Left lung (tissue), 10 donors: ENCODE measurements around the gene RNU2-63P. TPM values are rescaled to one million over a fixed set of nuclear protein-coding genes. Genes with fewer than 3 reads are reported as not detected.
A peak's percentile ranks its signal among the peaks of the same experiment; 100 is the strongest.
"Not testable (repeated sequence)": the region's sequence is repeated elsewhere in the genome, so short reads cannot be mapped to it uniquely, and the experiment has no call there.

ENCODE experiments used
- ATAC-seq: fragments of 200-7000 bp; cut with Tn5 transposase; one replicate; pipeline ENCODE4 v1.9.1; 2020; ENCODE audit warnings: moderate library complexity
- DNase-seq, 4 donors: peaks; one replicate each; pipeline ENCODE4 v3.0.0-alpha.2; 2013 to 2020
- H3K27ac ChIP-seq, 2 donors: fragments of 200-600 bp; sonication (generic) in 1 of 2; one replicate each; pipeline versions ENCODE4 v1.5.0 to v1.8.0; 2020 to 2021
- H3K27me3 ChIP-seq, 2 donors: fragments of 200-600 bp; sonication (generic) in 1 of 2; one replicate each; pipeline versions ENCODE4 v1.5.0 to v1.8.0; 2020 to 2021
- H3K36me3 ChIP-seq, 2 donors: fragments of 200-600 bp; sonication (generic) in 1 of 2; one replicate each; pipeline versions ENCODE4 v1.5.0 to v1.8.0; 2020 to 2021
- H3K4me1 ChIP-seq, 2 donors: fragments of 200-600 bp; one replicate each; pipeline ENCODE4 v1.8.0; 2021
- H3K4me3 ChIP-seq, 2 donors: fragments of 200-600 bp; sonication (generic) in 1 of 2; one replicate each; pipeline versions ENCODE4 v1.5.0 to v1.8.0; 2020 to 2021; ENCODE audit warnings: mild to moderate bottlenecking in 1 of 2
- H3K9me3 ChIP-seq, 2 donors: fragments of 200-600 bp; sonication (generic) in 1 of 2; one replicate each; pipeline versions ENCODE4 v1.5.0 to v1.8.0; 2020 to 2021
- intact Hi-C, 2 donors: fragments of 100-400 bp; cut with DNase I; formaldehyde crosslinking; loops; one replicate each; pipeline versions ENCODE4 v1.11.2 to v1.14.2; 2022
- polyA plus RNA-seq, 6 donors: library from polyadenylated mRNA; unstranded; fragments of 120-200 nt; gene quantifications; one replicate each; pipeline ENCODE4 v1.2.1, GENCODE V29; 2013; ENCODE audit not compliant: insufficient read length in 6 of 6
- total RNA-seq, 2 donors: library from RNA; stranded (reverse); fragmentation: NEBNext Ultra II Directional; extraction: Animal tissue kit (Norgen Biotek cat#: 25700); gene quantifications; one replicate each; pipeline ENCODE4 v1.2.1, GENCODE V29; 2021
- TF ChIP-seq, protein P1 (sequence below), 2 donors: fragments of 200-600 bp; sonication (generic) in 1 of 2; IDR thresholded peaks; one replicate each; pipeline versions ENCODE4 v1.5.0 to v1.8.0; 2021; ENCODE audit warnings: antibody characterized with exemption in 2 of 2
- donor health status: DM: no; HTN: yes; CAD: no.
- donor health status: DM: no; HTN: no; CAD: no.

The RNU2-63P gene
- total and polyA plus RNA-seq, 8 donors: 1.1 to 1.7 TPM; not detected in 6

- TF ChIP-seq, protein P1, sequence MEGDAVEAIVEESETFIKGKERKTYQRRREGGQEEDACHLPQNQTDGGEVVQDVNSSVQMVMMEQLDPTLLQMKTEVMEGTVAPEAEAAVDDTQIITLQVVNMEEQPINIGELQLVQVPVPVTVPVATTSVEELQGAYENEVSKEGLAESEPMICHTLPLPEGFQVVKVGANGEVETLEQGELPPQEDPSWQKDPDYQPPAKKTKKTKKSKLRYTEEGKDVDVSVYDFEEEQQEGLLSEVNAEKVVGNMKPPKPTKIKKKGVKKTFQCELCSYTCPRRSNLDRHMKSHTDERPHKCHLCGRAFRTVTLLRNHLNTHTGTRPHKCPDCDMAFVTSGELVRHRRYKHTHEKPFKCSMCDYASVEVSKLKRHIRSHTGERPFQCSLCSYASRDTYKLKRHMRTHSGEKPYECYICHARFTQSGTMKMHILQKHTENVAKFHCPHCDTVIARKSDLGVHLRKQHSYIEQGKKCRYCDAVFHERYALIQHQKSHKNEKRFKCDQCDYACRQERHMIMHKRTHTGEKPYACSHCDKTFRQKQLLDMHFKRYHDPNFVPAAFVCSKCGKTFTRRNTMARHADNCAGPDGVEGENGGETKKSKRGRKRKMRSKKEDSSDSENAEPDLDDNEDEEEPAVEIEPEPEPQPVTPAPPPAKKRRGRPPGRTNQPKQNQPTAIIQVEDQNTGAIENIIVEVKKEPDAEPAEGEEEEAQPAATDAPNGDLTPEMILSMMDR (IDR thresholded peaks at IDR 0.05): no peak
- intact Hi-C loops: no loop called here
- Histone ChIP-seq H3K27ac (no peak overlapping the region), H3K9me3 (no peaks in the 10 kb centered on the region), H3K4me1 (no peaks in the 10 kb centered on the region), H3K4me3 (no peak overlapping the region), H3K27me3 (peaks cover 3 to 11% of the 10 kb centered on the region in 2 donors), H3K36me3 (no peaks in the 10 kb centered on the region)
- no peak for ATAC-seq
- peak in 1 of 4 donors; percentile 42 for DNase-seq
These were observed 9.4 kb downstream of the RNU2-63P start for GRCh38 chr2:88006912-88007439.

- TF ChIP-seq, protein P1 (IDR thresholded peaks at IDR 0.05): no peak
- Histone ChIP-seq H3K9me3 (no peaks in the 10 kb centered on the region), H3K27ac (no peak overlapping the region), H3K36me3 (no peaks in the 10 kb centered on the region), H3K4me1 (no peaks in the 10 kb centered on the region), H3K4me3 (no peak overlapping the region), H3K27me3 (peaks cover 3 to 11% of the 10 kb centered on the region in 2 donors)
- DNase-seq: no peak
- ATAC-seq: no peak
- intact Hi-C loops: no loop called here
These were observed 10.6 kb downstream of the RNU2-63P start for GRCh38 chr2:88005776-88006175.

GRCh38 chr2:88003074-88003755 is 13.1 kb downstream of the RNU2-63P start:
- H3K9me3 ChIP-seq: no peaks in the 10 kb centered on the region
- TF ChIP-seq, protein P1 (IDR thresholded peaks at IDR 0.05): no peak
- H3K27ac ChIP-seq: no peak overlapping the region
- H3K36me3 ChIP-seq: no peaks in the 10 kb centered on the region
- ATAC-seq: no peak
- no peak overlapping the region for H3K4me3 ChIP-seq
- intact Hi-C loops: no loop called here
- peak in 1 of 4 donors; percentile 89 for DNase-seq
- no peaks in the 10 kb centered on the region for H3K4me1 ChIP-seq
- H3K27me3 ChIP-seq: peaks cover 3 to 11% of the 10 kb centered on the region in 2 donors

GRCh38 chr2:88002359-88002707 is 14.0 kb downstream of the RNU2-63P start:
- no peak for ATAC-seq
- H3K27ac ChIP-seq: no peak overlapping the region
- TF ChIP-seq, protein P1 (IDR thresholded peaks at IDR 0.05): no peak
- no peak overlapping the region for H3K4me3 ChIP-seq
- H3K9me3 ChIP-seq: no peaks in the 10 kb centered on the region
- no peak for DNase-seq
- H3K4me1 ChIP-seq: no peaks in the 10 kb centered on the region
- peaks cover 3 to 11% of the 10 kb centered on the region in 2 donors for H3K27me3 ChIP-seq
- intact Hi-C loops: no loop called here
- H3K36me3 ChIP-seq: no peaks in the 10 kb centered on the region

- H3K4me1 ChIP-seq, H3K9me3 ChIP-seq, intact Hi-C loops, DNase-seq, H3K4me3 ChIP-seq, ATAC-seq, H3K27ac ChIP-seq, H3K36me3 ChIP-seq: not testable (repeated sequence)
- peaks cover 3 to 11% of the 10 kb centered on the region in 2 donors for H3K27me3 ChIP-seq
These were observed 15.9 kb downstream of the RNU2-63P start for GRCh38 chr2:88000474-88000873.
